ENCODE results near the gene SAYSD1. TPM values are rescaled to one million over a fixed set of nuclear protein-coding genes. Genes with fewer than 3 reads are reported as not detected.

SAYSD1 gene
- total RNA-seq, 4 donors from 2014 or later = 17.7 to 24.5 (median 20.1) TPM

- no peak for TF ChIP-seq CTCF (IDR thresholded peaks at IDR 0.05; ENCODE audit: low read depth)
Observed at GRCh38 chr6:39055661-39056060, 59.3 kb downstream of the SAYSD1 start.

- no peak for TF ChIP-seq CTCF (IDR thresholded peaks at IDR 0.05; ENCODE audit: low read depth)
Observed at GRCh38 chr6:39054577-39055142, 60.3 kb downstream of the SAYSD1 start.

Other genes starting within 250 kb of the SAYSD1 start
- gene GLP1R, start 66.4 kb downstream of the SAYSD1 start, total RNA-seq = under 1 TPM in 1 of 4 donors, not detected in 3; 0.17 TPM
- gene KCNK5, start 114.3 kb upstream of the SAYSD1 start, total RNA-seq = 1 to 10 TPM; 1.0 to 3.0 (median 1.1) TPM
- not detected for gene KCNK17, start 199.2 kb upstream of the SAYSD1 start, total RNA-seq
- not detected for gene KCNK16, start 207.5 kb upstream of the SAYSD1 start, total RNA-seq

All from subcutaneous adipose tissue (tissue), 4 donors.